Thyroid gland (tissue), 4 donors: ENCODE data around the gene C1QTNF12. TPM values are rescaled to one million over a fixed set of nuclear protein-coding genes. Genes with fewer than 3 reads are reported as not detected.

ENCODE experiments used
- DNase-seq, 2 donors: peaks; one replicate each; pipeline ENCODE4 v3.0.0-alpha.2; 2019
- H3K27ac ChIP-seq, 3 donors: fragments of 200-600 bp; sonication (generic); 1 replicate in 2 of 3; 2 replicates in 1 of 3; pipeline ENCODE4 v1.5.1; 2016 to 2019; ENCODE audit warnings: mild to moderate bottlenecking in 1 of 3, moderate library complexity in 1 of 3
- H3K27me3 ChIP-seq: fragments of 200-600 bp; sonication (generic); one replicate; pipeline ENCODE4 v1.5.1; 2019
- H3K36me3 ChIP-seq, 2 donors: fragments of 200-600 bp; sonication (generic); one replicate each; pipeline ENCODE4 v1.5.1; 2016 to 2019
- H3K4me1 ChIP-seq, 2 donors: fragments of 200-600 bp; sonication (generic); one replicate each; pipeline ENCODE4 v1.5.1; 2017 to 2019
- H3K4me3 ChIP-seq, 3 donors: fragments of 200-600 bp; sonication (generic); replicated peaks in 1 of 3; 1 replicate in 2 of 3; 2 replicates in 1 of 3; pipeline ENCODE4 v1.5.1; 2016; ENCODE audit warnings: mild to moderate bottlenecking in 1 of 3
- H3K9me3 ChIP-seq: fragments of 200-600 bp; sonication (generic); one replicate; pipeline ENCODE4 v1.5.1; 2017
- CTCF ChIP-seq, 6 experiments: fragments of 200-600 bp in 3 of 6; fragments of 450-650 bp in 3 of 6; sonication (generic) in 3 of 6; IDR thresholded peaks; one replicate each; pipeline ENCODE4 v1.5.1; 2016 to 2019; ENCODE audit warnings: antibody characterized with exemption in 6 of 6, mild to moderate bottlenecking in 2 of 6, inconsistent platforms in 1 of 6, moderate library complexity in 1 of 6
- POLR2A ChIP-seq, 2 donors: fragments of 450-650 bp; IDR thresholded peaks; one replicate each; pipeline ENCODE4 v1.6.1; 2017; ENCODE audit warnings: antibody characterized with exemption in 2 of 2, mild to moderate bottlenecking in 2 of 2, moderate library complexity in 1 of 2
- WGBS, 2 donors: methylation state at CpG; one replicate each; pipeline ENCODE4 v1.1.5; 2017; 5-methylcytosine and 5-hydroxymethylcytosine counted together
- intact Hi-C: fragments of 100-400 bp; cut with DNase I; formaldehyde crosslinking; loops from one replicate; pipeline ENCODE4 v1.15.1; 2023
- total RNA-seq, 4 donors: library from RNA; depleted of rRNA; stranded (reverse); fragments of >200 nt; gene quantifications; one replicate each; pipeline ENCODE4 v1.2.3, GENCODE V29; 2016

Gene C1QTNF12
- total RNA-seq, 4 donors from 2014 or later = 0.83 TPM; not detected in 3

- WGBS, 2 donors = 94 to 95% methylated on average over 28 of the region's 28 CpGs
- TF ChIP-seq POLR2A (IDR thresholded peaks at IDR 0.05) = no peak
- H3K4me3 ChIP-seq = no peak overlapping the region
- no peaks in the 10 kb centered on the region for H3K36me3 ChIP-seq
- DNase-seq = no peak
- no peaks in the 10 kb centered on the region for H3K27me3 ChIP-seq
- H3K27ac ChIP-seq = no peak overlapping the region
- no peaks in the 10 kb centered on the region for H3K9me3 ChIP-seq
- H3K4me1 ChIP-seq = peaks cover 20 to 43% of the 10 kb centered on the region in 2 donors
- intact Hi-C loops = no loop called here
Measured at GRCh38 chr1:1234180-1234808, 12.2 kb downstream of the C1QTNF12 start.

GRCh38 chr1:1233567-1233892 is 13.0 kb downstream of the C1QTNF12 start:
- H3K4me1 ChIP-seq = peaks cover 20 to 45% of the 10 kb centered on the region in 2 donors

GRCh38 chr1:1232796-1233566 is 13.5 kb downstream of the C1QTNF12 start:
- intact Hi-C loops = no loop called here
- H3K4me1 ChIP-seq = peaks cover 20 to 43% of the 10 kb centered on the region in 2 donors

More at GRCh38 chr1:1233567-1233892, 13.0 kb downstream of the C1QTNF12 start:
- H3K9me3 ChIP-seq = no peaks in the 10 kb centered on the region
- WGBS, 2 donors = 98 to 99% methylated on average over 15 of the region's 15 CpGs
- no peak for DNase-seq
- H3K27ac ChIP-seq = no peak overlapping the region
- no peak for TF ChIP-seq CTCF (IDR thresholded peaks at IDR 0.05)
- no peak for TF ChIP-seq POLR2A (IDR thresholded peaks at IDR 0.05)
- peaks cover 2 to 5% of the 10 kb centered on the region in 2 donors for H3K36me3 ChIP-seq
- H3K4me3 ChIP-seq = no peak overlapping the region
- intact Hi-C loops = no loop called here
- H3K27me3 ChIP-seq = no peaks in the 10 kb centered on the region

GRCh38 chr1:1232208-1232795 is 14.2 kb downstream of the C1QTNF12 start, which contains the start of gene B3GALT6:
B3GALT6 (plus strand) TSS chr1:1232237; CDS start chr1:1232279, 42 bp downstream.
- DNase-seq = peak in 1 of 2 donors; percentile 11
- Histone ChIP-seq H3K9me3 (no peaks in the 10 kb centered on the region), H3K36me3 (peaks cover 14 to 16% of the 10 kb centered on the region in 2 donors), H3K27me3 (no peaks in the 10 kb centered on the region), H3K27ac (peak within 1 kb of the TSS; percentile 48 to 80 (median 73)), H3K4me3 (peak within 1 kb of the TSS; percentile 85 to 98 (median 96)), H3K4me1 (peaks cover 18 to 36% of the 10 kb centered on the region in 2 donors)
- WGBS, 2 donors = 28% methylated on average over 5 of the region's 100 CpGs; no CpG with 5 or more reads in 1 of the 2 donors
- TF ChIP-seq CTCF (IDR thresholded peaks at IDR 0.05) = no peak
- TF ChIP-seq POLR2A (IDR thresholded peaks at IDR 0.05) = peak in 1 of 2 donors; percentile 70
- intact Hi-C loops = no loop called here

More at GRCh38 chr1:1232796-1233566, 13.5 kb downstream of the C1QTNF12 start:
- no peak for TF ChIP-seq CTCF (IDR thresholded peaks at IDR 0.05)
- no peak for TF ChIP-seq POLR2A (IDR thresholded peaks at IDR 0.05)
- no peak for DNase-seq
- no peak overlapping the region for H3K27ac ChIP-seq
- peaks cover 8 to 10% of the 10 kb centered on the region in 2 donors for H3K36me3 ChIP-seq
- 87 to 89% methylated on average over 43 to 47 of the region's 98 CpGs for WGBS, 2 donors
- no peaks in the 10 kb centered on the region for H3K27me3 ChIP-seq
- no peaks in the 10 kb centered on the region for H3K9me3 ChIP-seq
- H3K4me3 ChIP-seq = no peak overlapping the region

- intact Hi-C loops = no loop called here
- Histone ChIP-seq H3K27me3 (no peaks in the 10 kb centered on the region), H3K9me3 (no peaks in the 10 kb centered on the region), H3K4me1 (peaks cover 12 to 29% of the 10 kb centered on the region in 2 donors), H3K36me3 (peaks cover 16 to 20% of the 10 kb centered on the region in 2 donors), H3K4me3 (peak within 1 kb of the TSS; percentile 85 to 98 (median 96)), H3K27ac (peak within 1 kb of the TSS; percentile 48 to 80 (median 73))
- peak; percentile 97 for DNase-seq
- no peak for TF ChIP-seq CTCF (IDR thresholded peaks at IDR 0.05)
- peak in 1 of 2 donors; percentile 64 for TF ChIP-seq POLR2A (IDR thresholded peaks at IDR 0.05)
- WGBS, 2 donors = 0 to 1% methylated on average over 7 to 26 of the region's 99 CpGs
Measured at GRCh38 chr1:1231400-1232207, 14.9 kb downstream of the C1QTNF12 start, which contains the start of gene SDF4. SDF4 (minus strand) TSS chr1:1232001; CDS start chr1:1228772, 3,229 bp downstream.
